K562 (cell line): ENCODE results near the gene RXFP1. TPM values are rescaled to one million over a fixed set of nuclear protein-coding genes. Genes with fewer than 3 reads are reported as not detected.

Experiments used
- ATAC-seq: fragments of 200-7000 bp; cut with Tn5 transposase; 3 replicates; pipeline ENCODE4 v1.9.1; 2020; ENCODE audit warnings: moderate library complexity
- BruUV-seq: library from RNA; stranded (reverse); fragments of 400-500 nt; replicated peaks from 2 replicates; lab custom pipeline; 2021; lab: Mats Ljungman, UMichigan
- CTCF ChIA-PET: fragments of 300-600 bp; formaldehyde crosslinking; extraction: SDS; loops from one replicate; lab custom pipeline; 2021; ENCODE audit warnings: low intra/inter-chr PET ratio; lab: Yijun Ruan, JAX
- POLR2A ChIA-PET: fragments of 300-600, 350-650 bp; sonication (Branson Sonifier 250); formaldehyde crosslinking; extraction: SDS; loops from one replicate; lab custom pipeline; 2021; ENCODE audit warnings: antibody characterized with exemption, inconsistent platforms; lab: Yijun Ruan, JAX
- DNase-seq, 4 experiments: peaks; one replicate each; pipeline versions ENCODE4 v3.0.0 to v3.0.0-alpha.2; 2011 to 2018; ENCODE audit warnings: low spot score in 3 of 4, mixed read lengths in 3 of 4; ENCODE audit errors: extremely low read depth in 1 of 4
- FAIRE-seq: peaks from 2 replicates; lab custom pipeline; 2011; peaks lifted over from hg19 to GRCh38; lab: Jason Lieb, UNC
- H2AFZ ChIP-seq: 2 replicates; pipeline ENCODE4 v1.6.0; 2011; ENCODE audit warnings: low read depth, low read length, control low read depth, inconsistent platforms
- H3K27ac ChIP-seq: fragments of 200-600 bp; 3 replicates; pipeline ENCODE4 v1.8.0; 2011; ENCODE audit warnings: low read depth, mild to moderate bottlenecking, control low read depth, inconsistent platforms, low read length, moderate library complexity, mixed read lengths; ENCODE audit errors: extremely low read depth
- H3K27me3 ChIP-seq, 2 experiments: fragments of 300-600 bp in 1 of 2; 2 replicates in 1 of 2; 3 replicates in 1 of 2; pipeline versions ENCODE4 v1.6.0 to v1.8.0; 2011; ENCODE audit warnings: inconsistent platforms in 2 of 2, low read length in 2 of 2, mild to moderate bottlenecking in 1 of 2, mixed read lengths in 1 of 2, moderate library complexity in 1 of 2; ENCODE audit not compliant: control insufficient read depth in 2 of 2, insufficient read depth in 2 of 2
- H3K36me3 ChIP-seq: fragments of 300-600 bp; 3 replicates; pipeline ENCODE4 v1.8.0; 2011; ENCODE audit warnings: mild to moderate bottlenecking, low read length, inconsistent platforms; ENCODE audit not compliant: control insufficient read depth, insufficient read depth
- H3K4me1 ChIP-seq, 2 experiments: fragments of 200-600 bp in 1 of 2; replicated peaks in 1 of 2; 2 replicates in 1 of 2; 3 replicates in 1 of 2; pipeline versions ENCODE4 v1.5.1 to v1.8.0; 2011; ENCODE audit warnings: inconsistent platforms in 2 of 2, low read length in 2 of 2, mild to moderate bottlenecking in 1 of 2, mixed read lengths in 1 of 2, moderate library complexity in 1 of 2; ENCODE audit not compliant: control insufficient read depth in 2 of 2, insufficient read depth in 2 of 2
- H3K4me2 ChIP-seq: 2 replicates; pipeline ENCODE4 v1.6.1; 2011; ENCODE audit warnings: low read length, control low read depth, inconsistent platforms, mixed read lengths; ENCODE audit not compliant: insufficient read depth
- H3K4me3 ChIP-seq: fragments of 200-600 bp; sonication (generic), shearing (Covaris generic); 2 replicates; pipeline ENCODE4 v1.5.1; 2016; ENCODE audit warnings: control low read depth, inconsistent platforms
- H3K79me2 ChIP-seq: fragments of 200-600 bp; 3 replicates; pipeline ENCODE4 v1.8.0; 2011; ENCODE audit warnings: low read length, inconsistent platforms; ENCODE audit not compliant: control insufficient read depth, insufficient read depth
- H3K9ac ChIP-seq, 2 experiments: 2 replicates each; pipeline versions ENCODE4 v1.6.0 to v1.6.1; 2011; ENCODE audit warnings: low read depth in 2 of 2, low read length in 2 of 2, control low read depth in 1 of 2, inconsistent platforms in 1 of 2, mild to moderate bottlenecking in 1 of 2, mixed read lengths in 1 of 2; ENCODE audit not compliant: insufficient read depth in 1 of 2
- H3K9me1 ChIP-seq: one replicate; pipeline ENCODE4 v1.6.0; 2011; ENCODE audit warnings: inconsistent platforms, mild to moderate bottlenecking, low read length, moderate library complexity; ENCODE audit not compliant: control insufficient read depth, insufficient read depth
- H3K9me3 ChIP-seq: replicated peaks from 2 replicates; pipeline ENCODE4 v1.5.1; 2011; ENCODE audit warnings: low read depth, low read length, inconsistent platforms; ENCODE audit not compliant: control insufficient read depth, insufficient read depth
- H4K20me1 ChIP-seq: replicated peaks from 2 replicates; pipeline ENCODE4 v1.6.1; 2011; ENCODE audit warnings: low read length, inconsistent platforms, mixed read lengths; ENCODE audit not compliant: control insufficient read depth, insufficient read depth
- ARID3A ChIP-seq: IDR thresholded peaks from 2 replicates; pipeline ENCODE4 v1.6.1; 2012; ENCODE audit warnings: low read depth, low read length, improper control_type of control experiment, borderline replicate concordance
- C11orf30 ChIP-seq: fragments of 450-650 bp; IDR thresholded peaks from 2 replicates; pipeline ENCODE4 v1.6.1; 2016; ENCODE audit warnings: low read depth, mild to moderate bottlenecking
- DEAF1 ChIP-seq: fragments of 450-650 bp; formaldehyde crosslinking; IDR thresholded peaks from 2 replicates; pipeline ENCODE4 v1.4.0; 2020; ENCODE audit warnings: mild to moderate bottlenecking, moderate library complexity
- DNMT1 ChIP-seq: fragments of 450-650 bp; IDR thresholded peaks from 2 replicates; pipeline ENCODE4 v1.6.1; 2016; ENCODE audit warnings: antibody characterized with exemption, mild to moderate bottlenecking
- FUS ChIP-seq: fragments of 200-400 bp; formaldehyde crosslinking; optimal IDR thresholded peaks from 2 replicates; pipeline ENCODE3; 2017; ENCODE audit warnings: low read depth, low read length
- KLF13 ChIP-seq: fragments of 450-650 bp; IDR thresholded peaks from 2 replicates; pipeline ENCODE4 v1.6.1; 2016; ENCODE audit warnings: missing genetic modification characterization, low read depth, mild to moderate bottlenecking, missing compliant biosample characterization, moderate library complexity, borderline replicate concordance
- L3MBTL2 ChIP-seq: fragments of 450-650 bp; IDR thresholded peaks from 2 replicates; pipeline ENCODE4 v1.6.1; 2016; ENCODE audit warnings: mild to moderate bottlenecking, moderate library complexity
- MAFG ChIP-seq: fragments of 450-650 bp; conservative IDR thresholded peaks from 2 replicates; pipeline ENCODE4 v1.6.1; 2016; ENCODE audit warnings: missing genetic modification characterization, missing compliant biosample characterization
- NFE2 ChIP-seq: IDR thresholded peaks from 2 replicates; pipeline ENCODE4 v1.6.1; 2014; ENCODE audit warnings: antibody characterized with exemption, low read depth
- RFX7 ChIP-seq: fragments of 250-450 bp; sonication (Bioruptor Pico); IDR thresholded peaks from 2 replicates; pipeline ENCODE4 v1.5.1; 2021; ENCODE audit warnings: mild to moderate bottlenecking
- RNF219 ChIP-seq: fragments of 250-450 bp; sonication (Bioruptor Pico); IDR thresholded peaks from 2 replicates; pipeline ENCODE4 v1.5.0; 2022; ENCODE audit warnings: mild to moderate bottlenecking
- TRIM25 ChIP-seq: fragments of 450-650 bp; IDR thresholded peaks from 2 replicates; pipeline ENCODE4 v1.7.0; 2016; ENCODE audit warnings: borderline replicate concordance
- ZNF316 ChIP-seq: fragments of 450-650 bp; IDR thresholded peaks from 2 replicates; pipeline ENCODE4 v1.6.1; 2016
- WGBS: fragments of 100-300 bp; shearing (Covaris generic); methylation state at CpG from one replicate; pipeline ENCODE4 v1.1.6; 2016; ENCODE audit warnings: low coverage, mixed read lengths; ENCODE audit not compliant: insufficient coverage; ENCODE audit errors: missing lambda C conversion rate; 5-methylcytosine and 5-hydroxymethylcytosine counted together
- in situ Hi-C: fragments of 300-500 bp; cut with MboI; formaldehyde crosslinking; loops from 4 replicates; pipeline ENCODE4 v1.15.0; 2018; ENCODE audit warnings: inconsistent platforms, mixed read lengths
- intact Hi-C: fragments of 100-400 bp; cut with micrococcal nuclease; formaldehyde crosslinking; loops from 2 replicates; pipeline ENCODE4 v1.14.2; 2022
- polyA plus RNA-seq, 8 experiments: library from polyadenylated mRNA; depleted of rRNA in 4 of 8; stranded (reverse) in 5 of 8; unstranded in 3 of 8; fragments of >200 nt; fragmentation: Nextera tagmentation in 2 of 8; fragmentation: Illumina TruSeq in 1 of 8; extraction: Ambion mirVana in 2 of 8; extraction: Trizol in 1 of 8; gene quantifications; 2 replicates each; pipeline versions ENCODE4 v1.2.1 to v1.2.3, GENCODE V29; 2011 to 2014; ENCODE audit warnings: inconsistent platforms in 1 of 8, missing spikeins in 1 of 8
- total RNA-seq, 7 experiments: library from RNA; depleted of rRNA in 6 of 7; stranded (reverse); fragments of >200 nt in 6 of 7; fragmentation: Illumina TruSeq in 2 of 7; extraction: Trizol in 2 of 7; gene quantifications; 2 replicates each; pipeline versions ENCODE4 v1.2.1 to v1.2.3, GENCODE V29; 2011 to 2021; ENCODE audit warnings: low replicate concordance in 1 of 7

RXFP1 gene
- total and polyA plus RNA-seq, 9 of the 15 experiments (the other 6 are each of a cell fraction or from before 2014, with no cell fraction given): 0.03 to 0.06 (median 0.04) TPM; not detected in 6

DNA sequence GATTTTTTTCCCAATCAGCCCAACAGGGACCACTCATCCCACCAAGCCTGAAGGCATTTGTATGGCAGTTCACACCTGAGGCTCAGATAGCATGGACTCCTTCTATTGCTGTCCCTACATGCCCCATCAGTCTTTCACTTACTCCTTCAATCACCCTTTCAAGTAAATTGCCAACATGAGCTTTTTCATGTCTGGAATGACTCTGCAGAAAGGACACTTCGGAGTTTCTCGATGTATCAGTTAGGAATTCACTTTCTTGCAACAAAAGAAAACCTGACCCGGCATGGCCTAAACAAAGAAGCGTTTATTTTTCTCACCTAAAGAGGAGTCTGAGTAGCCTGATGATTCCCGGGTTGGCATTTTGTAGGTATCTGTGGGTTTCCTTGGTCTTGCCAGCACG is 38.6 kb downstream of the RXFP1 start:
- FAIRE-seq (no peak), ATAC-seq (no peak; the same call in 2 of the 3 replicates), DNase-seq (no peak)
- Histone ChIP-seq H4K20me1 (no peaks in the 10 kb centered on the region), H3K36me3 (no peaks in the 10 kb centered on the region), H3K4me2 (no peak overlapping the region), H3K9me1 (no peaks in the 10 kb centered on the region), H3K4me3 (no peak overlapping the region), H3K27ac (no peak overlapping the region), H3K9ac (no peak overlapping the region), H3K9me3 (no peaks in the 10 kb centered on the region), H3K79me2 (no peaks in the 10 kb centered on the region), H3K4me1 (no peaks in the 10 kb centered on the region), H2AFZ (peak overlapping the region; percentile 47; the same call in 1 of the 2 replicates), H3K27me3 (no peaks in the 10 kb centered on the region)
- intact Hi-C loops: no loop called here
- in situ Hi-C loops: no loop called here
- ChIA-PET POLR2A (no interaction called here), CTCF (interaction anchor here (1.1 kb wide), 1 partner anchor 8 kb away, joined by 3 read pairs; no protein-coding TSS in a partner anchor)
- TF ChIP-seq DNMT1 (no peak), TRIM25 (no peak), MAFG (peak; percentile 58), NFE2 (peak; percentile 48), C11orf30 (peak; percentile 49; the same call in 1 of the 2 replicates), RFX7 (no peak), RNF219 (CRISPR knock-in tag) (no peak), DEAF1 (CRISPR knock-in tag) (no peak), L3MBTL2 (0 out of 2 replicates have a peak, but pooled peaks have one; percentile 27), KLF13 (tag) (no peak), ARID3A (no peak), ZNF316 (peak; percentile 55), FUS (no peak)
- WGBS: 1% methylated on average over 6 of the region's 6 CpGs
- no TSS peak for BruUV-seq
